Tibial nerve (tissue), 3 donors: ENCODE results near the gene IBTK.
"Not testable (repeated sequence)": the region's sequence is repeated elsewhere in the genome, so short reads cannot be mapped to it uniquely, and the experiment has no call there.

Experiments
- CTCF ChIP-seq, 5 experiments: fragments of 200-600 bp in 3 of 5; fragments of 450-650 bp in 2 of 5; sonication (generic) in 3 of 5; IDR thresholded peaks; one replicate each; pipeline ENCODE4 v1.5.1; 2016 to 2019; ENCODE audit warnings: antibody characterized with exemption in 5 of 5, mild to moderate bottlenecking in 3 of 5, moderate library complexity in 2 of 5
- POLR2A ChIP-seq, 2 donors: fragments of 450-650 bp; IDR thresholded peaks; one replicate each; pipeline ENCODE4 v1.6.1; 2017; ENCODE audit warnings: antibody characterized with exemption in 2 of 2, mild to moderate bottlenecking in 2 of 2, moderate library complexity in 2 of 2

GRCh38 chr6:82151147-82151546 is 96.4 kb downstream of the IBTK start:
- not testable (repeated sequence) for TF ChIP-seq CTCF, POLR2A (IDR thresholded peaks at IDR 0.05)
